ENCODE results near the gene ABCB11.

ABCB11 gene

DNA sequence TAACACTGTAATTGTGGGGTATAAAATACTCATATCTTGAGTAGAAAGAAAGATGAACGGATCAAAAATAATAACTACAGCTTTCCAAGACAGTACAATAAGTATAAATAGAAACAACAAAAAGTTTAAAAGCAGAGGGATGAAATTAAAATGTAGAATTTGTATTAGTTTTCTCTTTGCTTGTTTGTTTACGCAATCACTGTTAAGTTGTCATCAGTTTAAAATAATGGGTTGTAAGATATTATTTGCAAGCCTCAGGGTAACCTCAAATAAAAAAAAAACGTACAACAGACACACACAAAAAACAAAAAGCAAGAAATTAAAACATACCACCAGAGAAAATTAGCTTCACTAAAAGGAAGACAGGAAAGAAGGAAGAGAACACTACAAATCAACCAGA is 18.0 kb upstream of the ABCB11 start:
- Histone ChIP-seq H3K27ac (ENCODE audit: low read length) (no peak overlapping the region), H3K36me3 (replicated peaks; ENCODE audit: low read depth, low read length) (no peaks in the 10 kb centered on the region), H3K4me3 (ENCODE audit: low read length) (no peak overlapping the region), H3K9me3 (ENCODE audit: insufficient read depth, low read length) (peaks cover 6% of the 10 kb centered on the region; the same call in 1 of the 2 replicates), H3K9ac (ENCODE audit: low read length) (no peak overlapping the region), H3K4me2 (ENCODE audit: low read length) (no peak overlapping the region), H3K4me1 (ENCODE audit: low read length) (no peaks in the 10 kb centered on the region), H4K20me1 (ENCODE audit: insufficient read depth, low read length) (no peaks in the 10 kb centered on the region), H3K79me2 (ENCODE audit: low read length) (no peaks in the 10 kb centered on the region), H2AFZ (ENCODE audit: low read depth, low read length) (no peak overlapping the region), H3K27me3 (ENCODE audit: low read depth, low read length) (no peaks in the 10 kb centered on the region)
- TF ChIP-seq, protein P1, sequence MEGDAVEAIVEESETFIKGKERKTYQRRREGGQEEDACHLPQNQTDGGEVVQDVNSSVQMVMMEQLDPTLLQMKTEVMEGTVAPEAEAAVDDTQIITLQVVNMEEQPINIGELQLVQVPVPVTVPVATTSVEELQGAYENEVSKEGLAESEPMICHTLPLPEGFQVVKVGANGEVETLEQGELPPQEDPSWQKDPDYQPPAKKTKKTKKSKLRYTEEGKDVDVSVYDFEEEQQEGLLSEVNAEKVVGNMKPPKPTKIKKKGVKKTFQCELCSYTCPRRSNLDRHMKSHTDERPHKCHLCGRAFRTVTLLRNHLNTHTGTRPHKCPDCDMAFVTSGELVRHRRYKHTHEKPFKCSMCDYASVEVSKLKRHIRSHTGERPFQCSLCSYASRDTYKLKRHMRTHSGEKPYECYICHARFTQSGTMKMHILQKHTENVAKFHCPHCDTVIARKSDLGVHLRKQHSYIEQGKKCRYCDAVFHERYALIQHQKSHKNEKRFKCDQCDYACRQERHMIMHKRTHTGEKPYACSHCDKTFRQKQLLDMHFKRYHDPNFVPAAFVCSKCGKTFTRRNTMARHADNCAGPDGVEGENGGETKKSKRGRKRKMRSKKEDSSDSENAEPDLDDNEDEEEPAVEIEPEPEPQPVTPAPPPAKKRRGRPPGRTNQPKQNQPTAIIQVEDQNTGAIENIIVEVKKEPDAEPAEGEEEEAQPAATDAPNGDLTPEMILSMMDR (IDR thresholded peaks at IDR 0.05; ENCODE audit: low read depth, low read length), result no peak
- no peak for TF ChIP-seq EZH2phosphoT487 (IDR thresholded peaks at IDR 0.05; ENCODE audit: low read depth)

DNA sequence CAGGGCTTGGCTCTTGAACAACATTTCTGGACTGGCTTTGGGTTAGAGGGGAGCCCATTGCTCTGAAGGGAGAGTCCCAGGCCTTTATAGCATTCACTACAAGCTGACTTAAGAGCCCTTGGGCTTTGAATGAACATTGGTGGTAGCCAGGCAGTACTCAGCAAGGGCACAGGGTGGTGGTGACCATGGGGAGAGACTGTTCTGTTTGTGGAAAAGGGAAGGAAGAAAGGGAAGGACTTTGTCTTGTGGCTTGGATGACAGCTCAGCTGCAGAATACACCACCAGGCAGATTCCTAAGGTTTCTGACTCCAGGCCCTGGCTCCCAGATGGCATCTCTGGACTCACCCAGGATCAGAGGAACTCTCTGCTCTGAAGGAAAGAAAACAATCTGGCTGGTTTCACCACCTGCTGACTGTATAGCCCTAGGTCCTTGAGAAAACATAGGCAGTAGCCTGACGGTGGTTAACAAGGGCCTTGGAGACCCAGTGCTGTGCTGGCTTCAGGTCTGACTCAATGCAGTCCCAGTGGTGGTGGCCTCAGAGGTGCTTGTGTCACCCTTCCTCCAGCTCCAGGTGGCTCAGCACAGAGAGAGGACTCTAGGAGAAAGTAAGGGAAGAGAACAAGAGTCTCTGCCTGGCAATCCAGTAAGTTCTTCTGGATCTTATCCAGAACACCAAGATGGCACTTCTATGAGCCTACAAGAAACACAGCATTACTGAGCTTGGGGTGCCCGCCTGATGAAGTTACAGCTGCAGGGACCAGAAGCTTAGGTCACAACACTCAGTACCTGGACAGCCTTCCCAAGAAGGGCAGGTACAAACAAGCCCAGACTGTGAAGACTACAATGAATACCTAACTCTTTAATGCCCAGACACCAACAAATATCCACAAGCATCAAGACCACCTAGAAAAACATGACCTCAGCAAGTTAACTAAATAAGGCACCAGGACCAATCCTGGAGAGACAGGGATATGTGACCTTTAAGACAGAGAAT is 16.4 kb upstream of the ABCB11 start:
- Histone ChIP-seq H3K4me3 (ENCODE audit: low read length) (no peak overlapping the region), H3K9me3 (ENCODE audit: insufficient read depth, low read length) (peaks cover 11% of the 10 kb centered on the region), H3K4me1 (ENCODE audit: low read length) (no peaks in the 10 kb centered on the region), H3K4me2 (ENCODE audit: low read length) (no peak overlapping the region), H3K27me3 (ENCODE audit: low read depth, low read length) (no peaks in the 10 kb centered on the region), H4K20me1 (ENCODE audit: insufficient read depth, low read length) (no peaks in the 10 kb centered on the region), H3K36me3 (replicated peaks; ENCODE audit: low read depth, low read length) (peaks cover 1% of the 10 kb centered on the region), H2AFZ (ENCODE audit: low read depth, low read length) (no peak overlapping the region), H3K27ac (ENCODE audit: low read length) (no peak overlapping the region), H3K79me2 (ENCODE audit: low read length) (no peaks in the 10 kb centered on the region), H3K9ac (ENCODE audit: low read length) (no peak overlapping the region)
- no peak for TF ChIP-seq EZH2phosphoT487 (IDR thresholded peaks at IDR 0.05; ENCODE audit: low read depth)
- TF ChIP-seq, protein P1 (IDR thresholded peaks at IDR 0.05; ENCODE audit: low read depth, low read length), result no peak

DNA sequence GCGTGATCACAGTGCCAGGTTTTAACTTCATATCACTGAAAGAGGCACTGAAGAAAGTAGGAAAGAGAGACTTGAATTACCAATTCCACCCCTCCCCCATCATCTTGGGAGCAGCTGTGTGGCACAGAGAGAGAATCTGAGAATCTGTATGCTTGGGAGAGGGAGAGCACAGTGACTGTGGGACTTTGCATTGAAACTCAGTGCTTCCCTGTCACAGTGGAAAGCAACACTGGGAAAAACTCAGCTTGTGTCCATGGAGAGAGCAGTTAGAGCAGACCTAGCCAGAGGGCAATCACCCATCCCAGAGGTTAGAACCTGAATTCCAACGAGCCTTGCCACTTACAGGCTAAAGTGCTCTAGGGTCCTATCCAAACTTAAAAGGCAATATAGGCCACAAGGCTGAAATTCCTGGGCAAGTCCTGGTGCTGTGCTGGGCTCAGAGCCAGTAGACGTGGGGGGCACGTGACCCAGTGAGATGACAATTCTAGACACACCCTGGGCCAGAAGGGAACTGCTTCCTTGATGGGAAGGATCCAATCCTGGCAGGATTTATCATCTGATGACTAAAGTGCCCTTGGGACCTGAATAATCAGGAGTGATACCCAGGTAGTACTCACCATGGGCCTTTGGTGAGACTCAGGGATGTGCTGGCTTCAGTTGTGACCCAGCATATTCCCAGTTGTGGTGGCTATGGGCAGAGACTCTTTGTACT is 15.5 kb upstream of the ABCB11 start:
- peaks cover 8% of the 10 kb centered on the region for H3K36me3 ChIP-seq (replicated peaks; ENCODE audit: low read depth, low read length)
- no peak for TF ChIP-seq EZH2phosphoT487 (IDR thresholded peaks at IDR 0.05; ENCODE audit: low read depth)
- TF ChIP-seq, protein P1 (IDR thresholded peaks at IDR 0.05; ENCODE audit: low read depth, low read length), result no peak
- no peaks in the 10 kb centered on the region for H3K79me2 ChIP-seq (ENCODE audit: low read length)
- H3K9me3 ChIP-seq (ENCODE audit: insufficient read depth, low read length), result peaks cover 20% of the 10 kb centered on the region
- H3K9ac ChIP-seq (ENCODE audit: low read length), result no peak overlapping the region
- H3K27me3 ChIP-seq (ENCODE audit: low read depth, low read length), result no peaks in the 10 kb centered on the region
- H2AFZ ChIP-seq (ENCODE audit: low read depth, low read length), result no peak overlapping the region
- no peak overlapping the region for H3K27ac ChIP-seq (ENCODE audit: low read length)
- H3K4me1 ChIP-seq (ENCODE audit: low read length), result no peaks in the 10 kb centered on the region
- H4K20me1 ChIP-seq (ENCODE audit: insufficient read depth, low read length), result no peaks in the 10 kb centered on the region
- H3K4me3 ChIP-seq (ENCODE audit: low read length), result no peak overlapping the region
- H3K4me2 ChIP-seq (ENCODE audit: low read length), result no peak overlapping the region

DNA sequence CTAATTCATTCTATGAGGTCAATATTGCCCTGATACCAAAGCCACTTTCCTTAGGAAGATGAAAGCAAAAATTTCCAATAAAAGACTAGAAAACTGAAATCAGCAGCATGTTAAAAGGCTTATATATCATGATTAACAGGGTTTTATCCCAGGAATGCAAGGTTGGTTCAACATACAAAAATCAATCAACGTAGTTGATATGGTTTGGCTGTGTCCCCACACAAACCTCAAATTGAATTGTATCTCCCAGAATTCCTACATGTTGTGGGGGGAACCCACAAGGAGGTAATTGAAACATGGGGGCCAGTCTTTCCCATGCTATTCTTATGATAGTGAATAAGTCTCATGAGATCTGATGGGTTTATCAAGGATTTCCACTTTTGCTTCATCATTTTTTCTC is 11.7 kb upstream of the ABCB11 start:
- TF ChIP-seq EZH2phosphoT487 (IDR thresholded peaks at IDR 0.05; ENCODE audit: low read depth), result no peak
- TF ChIP-seq, protein P1 (IDR thresholded peaks at IDR 0.05; ENCODE audit: low read depth, low read length), result no peak
- H3K36me3 ChIP-seq (replicated peaks; ENCODE audit: low read depth, low read length), result peaks cover 14% of the 10 kb centered on the region
- no peaks in the 10 kb centered on the region for H4K20me1 ChIP-seq (ENCODE audit: insufficient read depth, low read length)
- H3K9ac ChIP-seq (ENCODE audit: low read length), result no peak overlapping the region
- H3K27me3 ChIP-seq (ENCODE audit: low read depth, low read length), result no peaks in the 10 kb centered on the region
- H2AFZ ChIP-seq (ENCODE audit: low read depth, low read length), result no peak overlapping the region
- H3K9me3 ChIP-seq (ENCODE audit: insufficient read depth, low read length), result peaks cover 26% of the 10 kb centered on the region
- peaks cover 31% of the 10 kb centered on the region for H3K4me1 ChIP-seq (ENCODE audit: low read length)
- no peak overlapping the region for H3K4me3 ChIP-seq (ENCODE audit: low read length)
- no peak overlapping the region for H3K27ac ChIP-seq (ENCODE audit: low read length)
- no peak overlapping the region for H3K4me2 ChIP-seq (ENCODE audit: low read length)
- no peaks in the 10 kb centered on the region for H3K79me2 ChIP-seq (ENCODE audit: low read length)

Data from OCI-LY3 (cell line).